ENCODE results near the gene NEBL. TPM values are rescaled to one million over a fixed set of nuclear protein-coding genes. Genes with fewer than 3 reads are reported as not detected.

NEBL gene
- total RNA-seq, 2 experiments from 2014 or later: 0.07 to 0.34 TPM

GRCh38 chr10:20767028-20767427, 130.1 kb downstream of the NEBL start:
- DNase-seq (no peak), ATAC-seq (no peak)
- H3K27ac Mint-ChIP-seq: no peak overlapping the region
- no peak overlapping the region for H3K4me3 Mint-ChIP-seq
- H3K27me3 Mint-ChIP-seq: no peaks in the 10 kb centered on the region
- ChIA-PET CTCF (no interaction called here), POLR2A (no interaction called here)
- no peaks in the 10 kb centered on the region for H3K9me3 Mint-ChIP-seq
- intact Hi-C loops (cut with micrococcal nuclease): no loop called here
- no peak for TF ChIP-seq CTCF (IDR thresholded peaks at IDR 0.05)
- H3K36me3 Mint-ChIP-seq (ENCODE audit: low read depth): no peaks in the 10 kb centered on the region
- no peaks in the 10 kb centered on the region for H3K4me1 Mint-ChIP-seq (ENCODE audit: low read depth)

GRCh38 chr10:20765066-20765465, 132.0 kb downstream of the NEBL start:
- H3K4me3 Mint-ChIP-seq: no peak overlapping the region
- H3K36me3 Mint-ChIP-seq (ENCODE audit: low read depth): no peaks in the 10 kb centered on the region
- intact Hi-C loops (cut with micrococcal nuclease): no loop called here
- no peak for TF ChIP-seq CTCF (IDR thresholded peaks at IDR 0.05)
- H3K9me3 Mint-ChIP-seq: no peaks in the 10 kb centered on the region
- ChIA-PET CTCF (no interaction called here), POLR2A (no interaction called here)
- H3K4me1 Mint-ChIP-seq (ENCODE audit: low read depth): no peaks in the 10 kb centered on the region
- no peak overlapping the region for H3K27ac Mint-ChIP-seq
- DNase-seq: no peak
- no peak for ATAC-seq
- H3K27me3 Mint-ChIP-seq: no peaks in the 10 kb centered on the region

GRCh38 chr10:20760460-20760859, 136.7 kb downstream of the NEBL start:
- intact Hi-C loops (cut with micrococcal nuclease): no loop called here
- no peak overlapping the region for H3K27ac Mint-ChIP-seq
- CTCF ChIA-PET: no interaction called here

GRCh38 chr10:20748551-20748950, 148.6 kb downstream of the NEBL start:
- Mint-ChIP-seq H3K36me3 (ENCODE audit: low read depth) (no peaks in the 10 kb centered on the region), H3K9me3 (peaks cover 16% of the 10 kb centered on the region), H3K4me3 (no peak overlapping the region), H3K27me3 (no peaks in the 10 kb centered on the region), H3K4me1 (ENCODE audit: low read depth) (no peaks in the 10 kb centered on the region), H3K27ac (no peak overlapping the region)
- no peak for TF ChIP-seq CTCF (IDR thresholded peaks at IDR 0.05)
- DNase-seq (no peak), ATAC-seq (no peak)
- intact Hi-C loops (cut with micrococcal nuclease): no loop called here
- POLR2A ChIA-PET: no interaction called here
- CTCF ChIA-PET: no interaction called here

More at GRCh38 chr10:20760460-20760859, 136.7 kb downstream of the NEBL start:
- Mint-ChIP-seq H3K4me3 (no peak overlapping the region), H3K4me1 (ENCODE audit: low read depth) (no peaks in the 10 kb centered on the region), H3K9me3 (peaks cover 3% of the 10 kb centered on the region), H3K36me3 (ENCODE audit: low read depth) (no peaks in the 10 kb centered on the region), H3K27me3 (no peaks in the 10 kb centered on the region)
- DNase-seq: no peak
- no peak for ATAC-seq
- POLR2A ChIA-PET: no interaction called here
- TF ChIP-seq CTCF (IDR thresholded peaks at IDR 0.05): no peak

GRCh38 chr10:20747782-20748181, 149.3 kb downstream of the NEBL start:
- Mint-ChIP-seq H3K36me3 (ENCODE audit: low read depth) (no peaks in the 10 kb centered on the region), H3K27me3 (no peaks in the 10 kb centered on the region), H3K27ac (no peak overlapping the region), H3K4me1 (ENCODE audit: low read depth) (no peaks in the 10 kb centered on the region), H3K9me3 (peaks cover 16% of the 10 kb centered on the region), H3K4me3 (no peak overlapping the region)
- ChIA-PET CTCF (no interaction called here), POLR2A (no interaction called here)
- no peak for TF ChIP-seq CTCF (IDR thresholded peaks at IDR 0.05)
- intact Hi-C loops (cut with micrococcal nuclease): no loop called here
- no peak for ATAC-seq
- no peak for DNase-seq
